Lower lobe of right lung (tissue), 2 donors: ENCODE measurements around the gene DAGLB. TPM values are rescaled to one million over a fixed set of nuclear protein-coding genes. Genes with fewer than 3 reads are reported as not detected.

ENCODE experiments used
- ATAC-seq, 2 donors: fragments of 200-7000 bp; cut with Tn5 transposase; one replicate each; pipeline ENCODE4 v1.9.1; 2020 to 2022; ENCODE audit warnings: mild to moderate bottlenecking in 2 of 2, moderate library complexity in 2 of 2
- DNase-seq: peaks from one replicate; pipeline ENCODE4 v3.0.0-alpha.2; 2020
- H3K27ac ChIP-seq: fragments of 200-600 bp; one replicate; pipeline ENCODE4 v1.8.0; 2022
- H3K27me3 ChIP-seq: fragments of 200-600 bp; one replicate; pipeline ENCODE4 v1.8.0; 2022; ENCODE audit warnings: low read depth
- H3K36me3 ChIP-seq: fragments of 200-600 bp; one replicate; pipeline ENCODE4 v1.8.0; 2022; ENCODE audit warnings: mild to moderate bottlenecking
- H3K4me1 ChIP-seq: fragments of 200-600 bp; one replicate; pipeline ENCODE4 v1.8.0; 2022
- H3K4me3 ChIP-seq: fragments of 200-600 bp; one replicate; pipeline ENCODE4 v1.8.0; 2022; ENCODE audit warnings: mild to moderate bottlenecking
- H3K9me3 ChIP-seq: fragments of 200-600 bp; one replicate; pipeline ENCODE4 v1.8.0; 2022
- intact Hi-C: fragments of 100-400 bp; cut with DNase I; formaldehyde crosslinking; loops from one replicate; pipeline ENCODE4 v1.11.0; 2022
- total RNA-seq: library from RNA; stranded (reverse); fragmentation: NEBNext Ultra II Directional; extraction: Animal tissue kit (Norgen Biotek cat#: 25700); gene quantifications from one replicate; pipeline ENCODE4 v1.2.1, GENCODE V29; 2021
- TF ChIP-seq, protein P1 (sequence below): fragments of 200-600 bp; IDR thresholded peaks from one replicate; pipeline ENCODE4 v1.8.0; 2022; ENCODE audit warnings: antibody characterized with exemption, mild to moderate bottlenecking
- donor health status: DM: no; HTN: yes; CAD: no; lungs with severe emphysema.

Gene DAGLB
- total RNA-seq, 1 donor from 2014 or later: 40.6 TPM

- TF ChIP-seq, protein P1, sequence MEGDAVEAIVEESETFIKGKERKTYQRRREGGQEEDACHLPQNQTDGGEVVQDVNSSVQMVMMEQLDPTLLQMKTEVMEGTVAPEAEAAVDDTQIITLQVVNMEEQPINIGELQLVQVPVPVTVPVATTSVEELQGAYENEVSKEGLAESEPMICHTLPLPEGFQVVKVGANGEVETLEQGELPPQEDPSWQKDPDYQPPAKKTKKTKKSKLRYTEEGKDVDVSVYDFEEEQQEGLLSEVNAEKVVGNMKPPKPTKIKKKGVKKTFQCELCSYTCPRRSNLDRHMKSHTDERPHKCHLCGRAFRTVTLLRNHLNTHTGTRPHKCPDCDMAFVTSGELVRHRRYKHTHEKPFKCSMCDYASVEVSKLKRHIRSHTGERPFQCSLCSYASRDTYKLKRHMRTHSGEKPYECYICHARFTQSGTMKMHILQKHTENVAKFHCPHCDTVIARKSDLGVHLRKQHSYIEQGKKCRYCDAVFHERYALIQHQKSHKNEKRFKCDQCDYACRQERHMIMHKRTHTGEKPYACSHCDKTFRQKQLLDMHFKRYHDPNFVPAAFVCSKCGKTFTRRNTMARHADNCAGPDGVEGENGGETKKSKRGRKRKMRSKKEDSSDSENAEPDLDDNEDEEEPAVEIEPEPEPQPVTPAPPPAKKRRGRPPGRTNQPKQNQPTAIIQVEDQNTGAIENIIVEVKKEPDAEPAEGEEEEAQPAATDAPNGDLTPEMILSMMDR: no peak
- intact Hi-C loops: no loop called here
- DNase-seq (peak; percentile 86), ATAC-seq (peak; percentile 94 to 96)
- Histone ChIP-seq H3K4me1 (peaks cover 78% of the 10 kb centered on the region), H3K9me3 (no peaks in the 10 kb centered on the region), H3K36me3 (peaks cover 71% of the 10 kb centered on the region), H3K4me3 (no peak overlapping the region), H3K27me3 (no peaks in the 10 kb centered on the region), H3K27ac (peak overlapping the region; percentile 81)
Measured at GRCh38 chr7:6392712-6393666, 54.8 kb downstream of the DAGLB start.

DNA sequence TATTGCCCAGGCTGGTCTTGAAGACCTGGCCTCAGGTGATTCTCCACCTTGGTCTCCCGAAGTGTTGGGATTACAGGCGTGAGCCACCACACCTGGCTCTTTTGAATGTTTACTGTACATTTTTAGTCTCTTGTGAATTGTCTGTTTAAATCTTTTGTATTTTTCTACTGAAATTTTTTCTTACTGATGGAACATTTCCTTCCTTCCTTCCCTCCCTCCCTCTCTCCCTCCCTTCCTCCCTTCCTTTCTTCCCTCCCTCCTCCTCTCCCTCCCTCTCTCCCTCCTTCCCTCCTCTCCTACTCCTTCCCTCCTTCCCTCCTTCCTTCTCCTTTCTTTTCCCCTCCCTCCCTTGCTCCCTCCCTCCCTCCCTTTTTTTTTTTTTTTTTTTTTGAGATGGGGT lies 58.0 kb downstream of the DAGLB start:
- H3K4me1 ChIP-seq: peaks cover 78% of the 10 kb centered on the region
- no peak for DNase-seq
- ATAC-seq: no peak
- intact Hi-C loops: no loop called here
- H3K36me3 ChIP-seq: peaks cover 71% of the 10 kb centered on the region
- H3K4me3 ChIP-seq: no peak overlapping the region
- TF ChIP-seq, protein P1: no peak
- H3K27me3 ChIP-seq: no peaks in the 10 kb centered on the region
- H3K27ac ChIP-seq: no peak overlapping the region
- H3K9me3 ChIP-seq: no peaks in the 10 kb centered on the region

DNA sequence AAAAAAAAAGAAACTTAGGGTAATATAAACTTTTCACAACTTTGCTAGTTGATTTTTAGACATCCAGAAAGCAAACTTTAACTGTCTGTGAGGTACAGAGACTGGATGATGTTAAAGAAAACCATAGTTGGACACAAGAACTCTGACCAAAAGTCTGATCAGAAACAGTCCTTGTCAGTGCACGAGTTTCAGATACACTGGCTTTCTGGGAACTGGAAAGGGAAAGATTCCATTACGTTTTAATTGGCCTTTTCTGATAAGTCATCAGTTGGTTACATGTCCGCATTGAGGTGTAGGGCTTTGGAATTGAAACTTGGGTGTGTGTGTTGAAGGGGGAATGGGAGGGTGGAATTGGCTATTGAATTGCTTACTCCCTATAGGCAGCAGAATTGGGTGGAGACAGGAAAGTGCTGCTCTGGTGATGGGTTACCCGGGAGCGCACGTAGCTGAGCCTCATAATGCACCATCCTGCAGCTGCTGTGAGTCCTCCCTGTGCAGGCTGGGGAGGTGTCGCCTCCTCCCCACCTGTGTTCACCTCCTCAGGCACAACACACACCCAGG lies 59.9 kb downstream of the DAGLB start:
- intact Hi-C loops: no loop called here
- ATAC-seq: no peak
- Histone ChIP-seq H3K4me3 (no peak overlapping the region), H3K27ac (no peak overlapping the region), H3K36me3 (peaks cover 55% of the 10 kb centered on the region), H3K4me1 (peaks cover 78% of the 10 kb centered on the region), H3K27me3 (no peaks in the 10 kb centered on the region), H3K9me3 (no peaks in the 10 kb centered on the region)
- TF ChIP-seq, protein P1: no peak
- DNase-seq: no peak

- no peak for ATAC-seq
- no peak for DNase-seq
- intact Hi-C loops: no loop called here
- Histone ChIP-seq H3K27ac (peak overlapping the region; percentile 74), H3K36me3 (peaks cover 44% of the 10 kb centered on the region), H3K9me3 (no peaks in the 10 kb centered on the region), H3K27me3 (no peaks in the 10 kb centered on the region), H3K4me1 (peaks cover 78% of the 10 kb centered on the region), H3K4me3 (no peak overlapping the region)
- TF ChIP-seq, protein P1: no peak
Measured at GRCh38 chr7:6386779-6387178, 61.0 kb downstream of the DAGLB start.

GRCh38 chr7:6385909-6386560 lies 61.7 kb downstream of the DAGLB start:
- peak overlapping the region; percentile 74 for H3K27ac ChIP-seq
- DNase-seq (no peak), ATAC-seq (peak; percentile 18 to 32)
- TF ChIP-seq, protein P1: no peak
- intact Hi-C loops: no loop called here
- no peak overlapping the region for H3K4me3 ChIP-seq
- H3K27me3 ChIP-seq: no peaks in the 10 kb centered on the region
- peaks cover 41% of the 10 kb centered on the region for H3K36me3 ChIP-seq
- no peaks in the 10 kb centered on the region for H3K9me3 ChIP-seq
- H3K4me1 ChIP-seq: peaks cover 83% of the 10 kb centered on the region
